ENCODE measurements around the gene SBK3. TPM values are rescaled to one million over a fixed set of nuclear protein-coding genes. Genes with fewer than 3 reads are reported as not detected.
"Not testable (repeated sequence)": the region's sequence is repeated elsewhere in the genome, so short reads cannot be mapped to it uniquely, and the experiment has no call there.

SBK3 gene
- total RNA-seq, 1 donor from 2014 or later: 6.7 TPM

DNA sequence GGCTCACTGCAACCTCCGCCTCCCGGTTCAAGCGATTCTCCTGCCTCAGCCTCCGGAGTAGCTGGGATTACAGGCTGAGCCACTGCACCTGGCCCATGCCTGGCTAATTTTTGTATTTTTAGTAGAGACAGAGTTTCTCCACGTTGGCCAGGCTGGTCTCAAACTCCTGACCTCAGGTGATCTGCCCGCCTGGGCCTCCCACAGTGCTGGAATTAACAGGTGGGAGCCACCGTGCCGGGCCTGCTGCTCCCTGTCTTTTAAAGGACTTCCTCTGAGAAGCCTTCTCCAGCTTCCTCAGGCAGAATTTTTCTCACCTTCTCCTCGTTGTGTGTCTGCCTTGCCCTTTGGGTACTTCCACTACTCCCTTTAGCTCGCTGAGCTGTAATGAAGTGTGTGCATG is 48.5 kb downstream of the SBK3 start:
- DNase-seq (ENCODE audit: low spot score); intact Hi-C loops (cut with DNase I): not testable (repeated sequence)

DNA sequence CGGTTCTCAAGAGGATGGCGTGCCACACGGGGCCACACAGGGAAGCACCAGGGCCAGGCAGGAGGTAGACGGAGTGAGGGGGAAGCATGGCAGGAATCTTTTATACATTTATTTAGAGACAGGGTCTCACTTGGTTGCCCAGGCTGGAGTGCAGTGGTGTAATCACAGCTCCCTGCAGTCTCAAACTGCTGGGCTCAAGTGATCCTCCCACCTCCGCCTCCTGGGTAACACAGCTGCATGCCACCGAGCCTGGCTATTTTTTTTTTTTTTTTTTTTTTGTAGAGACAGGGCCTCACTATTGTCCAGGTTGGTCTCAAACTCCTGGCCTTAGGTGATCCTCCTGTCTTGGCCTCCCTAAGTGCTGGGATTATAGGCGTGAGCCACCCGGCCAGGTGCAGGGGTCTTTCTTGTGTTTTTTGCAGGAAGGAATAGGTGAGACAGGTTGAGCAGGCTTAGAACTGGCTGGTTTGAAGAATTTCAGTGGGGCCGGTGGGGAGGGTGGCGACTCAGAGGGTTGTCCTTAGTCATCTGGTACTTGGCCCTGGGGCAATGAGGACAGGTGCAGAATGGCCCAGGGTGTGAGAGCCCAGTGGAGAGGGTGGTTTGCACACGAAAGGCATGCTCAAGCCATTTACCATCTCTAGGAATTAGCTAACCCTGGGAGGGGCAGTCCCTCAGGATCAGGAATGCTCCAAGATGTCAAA is 49.5 kb downstream of the SBK3 start:
- DNase-seq (ENCODE audit: low spot score): no peak
- intact Hi-C loops (cut with DNase I): no loop called here

DNA sequence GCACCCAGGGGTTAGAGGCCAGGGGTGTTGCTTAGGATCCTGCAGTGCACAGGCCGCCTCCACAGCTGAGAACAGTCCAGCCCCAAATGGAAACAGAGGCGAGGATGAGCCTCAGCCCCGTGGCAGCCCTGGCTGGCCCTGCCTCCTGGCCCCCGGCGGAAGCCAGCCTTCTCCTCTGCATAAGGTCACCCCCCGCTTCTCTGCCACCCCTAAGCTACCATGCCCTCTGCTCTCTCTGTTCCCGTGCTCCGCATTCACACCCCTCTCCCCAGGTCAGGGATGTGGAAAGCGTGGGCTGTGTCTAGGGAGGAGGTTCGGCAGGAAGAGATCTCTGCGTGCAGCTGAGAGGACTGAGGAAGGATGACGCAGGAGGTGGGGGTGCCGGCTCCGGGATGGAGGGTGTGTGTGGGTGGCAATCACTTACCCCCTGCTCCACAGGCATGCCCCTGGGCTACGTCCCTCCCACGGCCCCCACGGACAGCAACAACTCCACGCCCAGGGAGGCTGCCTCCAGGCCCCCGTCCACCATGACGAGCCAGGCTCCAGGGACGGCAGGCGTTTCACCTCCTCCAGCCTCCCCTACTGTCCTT is 51.1 kb downstream of the SBK3 start:
- intact Hi-C loops (cut with DNase I): no loop called here
- DNase-seq (ENCODE audit: low spot score): no peak

DNA sequence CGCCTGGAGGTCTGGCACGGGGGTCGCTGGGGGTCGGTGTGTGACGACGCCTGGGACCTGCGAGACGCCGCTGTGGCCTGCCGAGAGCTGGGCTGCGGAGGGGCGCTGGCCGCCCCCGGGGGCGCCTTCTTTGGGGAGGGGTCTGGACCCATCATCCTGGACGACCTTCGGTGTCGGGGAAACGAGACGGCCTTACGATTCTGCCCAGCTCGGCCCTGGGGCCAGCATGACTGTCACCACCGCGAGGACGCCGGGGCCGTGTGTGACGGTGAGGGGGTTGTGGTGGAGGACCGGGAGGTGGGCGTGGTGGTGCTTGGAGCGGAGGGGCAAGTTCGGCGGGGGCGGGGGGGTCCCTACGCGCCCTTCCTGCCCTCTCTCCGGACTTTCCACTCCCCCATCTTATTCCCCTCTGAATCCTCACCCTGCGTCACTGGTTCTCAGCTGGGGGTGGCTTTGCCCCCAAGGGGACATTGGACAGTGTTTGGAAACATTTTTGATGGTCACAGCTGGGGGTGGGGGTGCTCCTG is 51.6 kb downstream of the SBK3 start:
- intact Hi-C loops (cut with DNase I): no loop called here
- no peak for DNase-seq (ENCODE audit: low spot score)

DNA sequence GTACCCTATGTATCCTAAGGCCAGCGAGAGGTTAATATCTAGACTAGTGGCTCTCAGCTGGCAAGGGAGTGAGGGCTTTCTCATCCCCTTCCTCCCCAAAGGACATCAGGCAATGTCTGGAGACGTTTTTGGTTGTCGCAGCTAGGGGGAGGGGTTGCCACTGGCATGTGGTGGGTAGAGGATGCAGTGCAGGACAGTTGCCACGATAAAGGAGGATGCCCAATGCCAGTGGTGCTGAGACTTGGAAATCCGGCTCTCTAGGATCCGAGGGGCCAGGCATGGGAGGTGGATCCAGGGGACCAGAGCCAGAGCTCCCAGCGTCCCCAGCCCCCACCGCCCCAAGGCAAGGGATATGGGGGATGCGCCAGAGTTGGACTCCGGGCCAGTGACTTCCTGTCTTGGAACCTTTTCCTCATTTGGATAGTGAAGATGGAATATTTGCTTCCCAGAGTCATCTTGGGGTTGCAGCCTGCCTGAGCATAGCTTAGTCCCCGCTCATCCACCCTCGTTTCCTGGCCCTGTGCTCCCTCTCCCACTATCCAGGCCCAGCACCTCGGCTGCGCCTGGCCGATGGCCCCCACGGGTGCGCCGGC is 52.2 kb downstream of the SBK3 start:
- no peak for DNase-seq (ENCODE audit: low spot score)
- intact Hi-C loops (cut with DNase I): no loop called here

DNA sequence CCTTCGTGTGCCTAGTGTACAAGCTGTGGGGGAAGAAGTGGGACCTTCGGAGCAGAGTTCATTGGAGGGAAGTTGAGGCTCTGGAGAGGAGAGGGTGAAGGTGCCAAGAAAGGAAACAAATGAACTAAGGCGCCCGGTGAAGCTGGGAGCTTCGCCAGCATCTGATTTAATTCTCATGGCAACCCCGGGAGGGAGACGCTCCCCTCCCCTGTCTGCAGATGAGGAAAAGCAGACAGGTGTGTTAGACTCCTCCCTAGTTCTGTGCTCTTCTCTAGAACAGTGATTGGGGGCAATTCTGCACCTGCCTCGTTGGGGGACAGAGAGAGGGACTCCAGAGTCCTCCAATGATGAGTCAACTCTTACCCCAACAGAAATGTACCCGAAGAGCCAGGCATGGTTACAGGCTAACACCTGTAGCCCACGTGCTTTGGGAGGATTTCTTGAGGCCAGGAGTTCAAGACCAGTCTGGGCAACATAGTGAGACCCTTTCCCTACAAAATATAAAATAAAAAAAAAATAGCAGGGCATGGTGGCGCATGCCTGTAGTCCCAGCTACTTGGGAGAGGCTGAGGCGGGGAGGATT is 52.9 kb downstream of the SBK3 start:
- intact Hi-C loops (cut with DNase I): no loop called here
- no peak for DNase-seq (ENCODE audit: low spot score)

DNA sequence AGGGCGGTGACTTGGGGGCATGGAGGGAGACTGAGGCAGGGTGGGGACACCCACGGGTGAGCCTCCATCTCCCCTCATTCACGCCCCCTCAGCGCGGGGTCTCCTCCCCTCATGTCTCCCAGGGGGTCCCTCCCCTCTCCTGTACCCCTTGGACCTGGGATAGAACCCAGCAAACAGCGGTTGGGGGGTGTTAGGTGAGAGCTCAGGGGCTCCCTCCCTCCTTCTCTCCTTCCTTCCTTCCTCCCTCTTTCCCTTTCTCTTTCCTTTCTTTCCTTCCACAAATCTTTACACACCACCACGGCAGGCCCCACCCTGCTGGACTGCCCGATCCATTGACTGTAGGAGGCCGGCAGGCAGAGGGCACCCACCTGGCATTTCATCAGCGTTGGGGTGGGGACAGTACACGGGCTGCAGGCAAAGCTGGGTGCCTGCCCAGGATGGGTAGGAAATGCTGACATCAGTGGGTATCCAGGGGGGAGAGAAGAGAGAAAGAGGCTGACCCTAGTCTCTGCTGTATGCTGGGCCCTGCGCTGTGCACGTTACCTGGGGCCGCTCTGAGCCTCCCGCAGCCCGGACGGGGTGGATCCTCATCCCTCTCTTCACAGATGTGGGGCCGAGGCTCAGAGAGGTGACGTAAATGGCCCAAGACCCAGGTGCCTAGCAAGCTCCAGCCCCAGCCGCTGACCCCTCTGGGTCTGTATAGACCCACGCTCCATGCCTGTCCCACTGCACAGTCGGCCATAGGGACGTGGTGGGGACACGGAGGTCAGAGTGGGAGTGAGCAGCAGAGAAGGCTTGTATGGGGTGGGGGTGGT is 53.6 kb downstream of the SBK3 start:
- intact Hi-C loops (cut with DNase I): no loop called here
- DNase-seq (ENCODE audit: low spot score): no peak

Other genes starting within 250 kb of the SBK3 start
- gene TMEM150B, start 220.2 kb downstream of the SBK3 start, total RNA-seq: 0.62 TPM
- gene KMT5C, start 205.7 kb downstream of the SBK3 start, total RNA-seq: 6.1 TPM
- not detected for gene COX6B2, start 190.8 kb downstream of the SBK3 start, total RNA-seq
- gene GARIN5B, start 182.3 kb downstream of the SBK3 start, total RNA-seq: not detected
- gene IL11, start 175.1 kb downstream of the SBK3 start, total RNA-seq: not detected
- not detected for gene TMEM190, start 168.7 kb downstream of the SBK3 start, total RNA-seq
- gene TMEM238, start 161.3 kb downstream of the SBK3 start, total RNA-seq: 0.65 TPM
- gene RPL28, start 159.6 kb downstream of the SBK3 start, total RNA-seq: 479 TPM
- gene UBE2S, start 137.8 kb downstream of the SBK3 start, total RNA-seq: 28.4 TPM
- gene SHISA7, start 102.2 kb downstream of the SBK3 start, total RNA-seq: not detected
- 50.8 TPM for gene ISOC2, start 83.9 kb downstream of the SBK3 start, total RNA-seq
- gene C19orf85, start 80.8 kb downstream of the SBK3 start, total RNA-seq: not detected
- gene ZNF628, start 68.9 kb downstream of the SBK3 start, total RNA-seq: 3.4 TPM
- gene NAT14, start 60.4 kb downstream of the SBK3 start, total RNA-seq: 6.0 TPM
- gene SSC5D, start 57.1 kb downstream of the SBK3 start, total RNA-seq: 7.7 TPM
- gene SBK2, start 8.4 kb downstream of the SBK3 start, total RNA-seq: 2.0 TPM
- 12.2 TPM for gene ZNF579, start 35.3 kb upstream of the SBK3 start, total RNA-seq
- gene FIZ1, start 54.0 kb upstream of the SBK3 start, total RNA-seq: 19.4 TPM
- 13.7 TPM for gene ZNF524, start 54.7 kb upstream of the SBK3 start, total RNA-seq
- 15.7 TPM for gene ZNF865, start 60.1 kb upstream of the SBK3 start, total RNA-seq
- gene ZNF784, start 79.0 kb upstream of the SBK3 start, total RNA-seq: 10.9 TPM
- 29.0 TPM for gene ZNF580, start 95.5 kb upstream of the SBK3 start, total RNA-seq
- 6.5 TPM for gene ZNF581, start 98.1 kb upstream of the SBK3 start, total RNA-seq
- 15.9 TPM for gene CCDC106, start 102.7 kb upstream of the SBK3 start, total RNA-seq
- 80.4 TPM for gene U2AF2, start 109.5 kb upstream of the SBK3 start, total RNA-seq
- 193 TPM for gene EPN1, start 129.7 kb upstream of the SBK3 start, total RNA-seq
- not detected for gene NLRP9, start 192.9 kb upstream of the SBK3 start, total RNA-seq
- gene RFPL4A, start 213.6 kb upstream of the SBK3 start, total RNA-seq: 0.46 TPM
- 0.57 TPM for gene RFPL4AL1, start 223.6 kb upstream of the SBK3 start, total RNA-seq